ENCODE data around the gene MAST4. TPM values are rescaled to one million over a fixed set of nuclear protein-coding genes. Genes with fewer than 3 reads are reported as not detected.

MAST4 gene
- total RNA-seq, 1 donor: 23.2 TPM

DNA sequence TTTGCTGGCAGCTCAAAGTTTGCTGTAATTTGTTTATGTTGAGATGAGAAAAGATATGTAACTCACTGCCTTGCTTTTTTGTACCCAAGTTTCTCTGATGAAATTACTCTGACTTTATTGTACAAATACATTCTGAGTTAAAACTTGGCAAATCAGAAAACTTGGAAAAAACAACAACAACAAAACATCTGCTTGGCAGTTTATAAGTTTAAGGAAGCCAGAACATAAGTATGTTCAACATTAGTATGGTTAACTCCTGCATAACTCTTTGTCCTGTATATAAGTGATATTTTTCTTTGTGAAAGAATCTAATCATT is 233.1 kb downstream of the MAST4 start:
- H3K4me3 ChIP-seq (ENCODE audit: low read depth, low read length): peak overlapping the region; percentile 65
- TF ChIP-seq CTCF (IDR thresholded peaks at IDR 0.05; ENCODE audit: insufficient read depth, low read length): no peak
- no peak for DNase-seq (ENCODE audit: low read depth)

DNA sequence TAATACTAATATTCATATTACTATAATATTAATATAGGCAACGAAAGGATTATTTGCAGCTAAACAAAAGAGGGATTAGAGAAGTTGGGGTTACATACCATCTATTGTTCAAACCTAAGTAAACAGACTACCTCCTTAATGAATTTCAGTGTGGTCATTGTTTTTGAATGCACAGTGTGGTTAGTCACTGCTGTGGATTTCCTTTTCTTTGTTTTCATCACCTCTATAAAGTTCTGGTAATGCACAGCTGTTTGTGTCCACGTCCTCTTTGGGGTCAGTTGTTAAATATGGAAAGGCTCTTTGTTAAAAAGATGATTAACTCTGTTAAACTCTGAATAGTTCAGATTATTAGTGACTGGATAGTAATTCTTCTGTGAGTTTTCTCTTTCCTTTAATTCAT is 233.6 kb downstream of the MAST4 start:
- no peak overlapping the region for H3K4me3 ChIP-seq (ENCODE audit: low read depth, low read length)
- DNase-seq (ENCODE audit: low read depth): peak; percentile 54
- no peak for TF ChIP-seq CTCF (IDR thresholded peaks at IDR 0.05; ENCODE audit: insufficient read depth, low read length)

DNA sequence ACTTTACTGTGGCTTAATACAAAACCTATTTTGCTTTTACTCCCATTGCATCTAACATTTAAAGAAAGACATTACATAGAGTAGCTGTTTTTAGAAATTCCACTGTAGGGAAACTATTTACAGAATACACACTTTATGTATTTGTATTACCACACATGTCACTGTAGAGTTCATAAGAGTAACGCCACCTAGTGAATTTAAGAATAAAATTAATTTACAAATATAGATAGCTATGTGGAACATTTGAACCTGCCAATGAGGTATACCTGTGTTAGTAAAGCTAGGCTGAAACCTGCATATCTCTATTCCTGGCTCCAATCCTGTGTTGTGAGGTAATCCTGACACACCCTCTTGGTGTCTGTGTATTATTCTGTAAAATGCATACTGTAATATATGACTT is 234.4 kb downstream of the MAST4 start:
- H3K4me3 ChIP-seq (ENCODE audit: low read depth, low read length): no peak overlapping the region
- DNase-seq (ENCODE audit: low read depth): peak; percentile 11
- peak; percentile 16 for TF ChIP-seq CTCF (IDR thresholded peaks at IDR 0.05; ENCODE audit: insufficient read depth, low read length)

DNA sequence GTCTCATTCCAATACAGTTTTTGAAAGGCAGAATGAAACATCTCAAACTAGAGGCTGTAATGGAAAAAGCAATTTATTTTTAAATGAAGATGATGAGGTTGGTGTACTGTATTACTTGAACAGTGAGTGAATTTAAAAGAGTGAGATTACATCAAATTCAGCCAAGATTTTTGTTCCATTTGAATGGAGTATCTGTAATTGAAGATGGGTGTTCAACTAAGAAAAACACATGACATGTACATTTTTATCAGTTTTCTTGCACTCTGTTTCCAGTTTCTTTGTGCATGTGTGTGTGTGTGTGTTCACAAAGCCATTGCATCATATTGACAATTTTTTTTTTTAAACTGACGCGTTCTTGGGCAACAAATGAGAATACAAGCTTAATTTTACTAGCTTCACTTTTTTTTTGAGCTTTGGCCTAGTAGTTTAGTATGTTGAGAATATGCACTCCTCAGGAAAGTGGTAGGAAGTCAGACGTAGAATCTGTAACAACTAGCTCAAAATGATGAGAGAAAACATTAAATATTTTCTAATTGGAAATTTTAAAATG is 243.5 kb downstream of the MAST4 start:
- DNase-seq (ENCODE audit: low read depth): no peak
- no peak overlapping the region for H3K4me3 ChIP-seq (ENCODE audit: low read depth, low read length)
- TF ChIP-seq CTCF (IDR thresholded peaks at IDR 0.05; ENCODE audit: insufficient read depth, low read length): no peak

- H3K4me3 ChIP-seq (ENCODE audit: low read depth, low read length): no peak overlapping the region
- TF ChIP-seq CTCF (IDR thresholded peaks at IDR 0.05; ENCODE audit: insufficient read depth, low read length): no peak
- no peak for DNase-seq (ENCODE audit: low read depth)
These were observed 244.4 kb downstream of the MAST4 start for GRCh38 chr5:66840511-66841013.

- no peak for TF ChIP-seq CTCF (IDR thresholded peaks at IDR 0.05; ENCODE audit: insufficient read depth, low read length)
- DNase-seq (ENCODE audit: low read depth): no peak
- no peak overlapping the region for H3K4me3 ChIP-seq (ENCODE audit: low read depth, low read length)
These were observed 245.1 kb downstream of the MAST4 start for GRCh38 chr5:66841264-66841663.

GRCh38 chr5:66842540-66842939 is 246.3 kb downstream of the MAST4 start:
- no peak for DNase-seq (ENCODE audit: low read depth)
- no peak overlapping the region for H3K4me3 ChIP-seq (ENCODE audit: low read depth, low read length)
- TF ChIP-seq CTCF (IDR thresholded peaks at IDR 0.05; ENCODE audit: insufficient read depth, low read length): no peak

All from fibroblast of the aortic adventitia (primary cell).